ENCODE results near the gene ULK4.

DNA sequence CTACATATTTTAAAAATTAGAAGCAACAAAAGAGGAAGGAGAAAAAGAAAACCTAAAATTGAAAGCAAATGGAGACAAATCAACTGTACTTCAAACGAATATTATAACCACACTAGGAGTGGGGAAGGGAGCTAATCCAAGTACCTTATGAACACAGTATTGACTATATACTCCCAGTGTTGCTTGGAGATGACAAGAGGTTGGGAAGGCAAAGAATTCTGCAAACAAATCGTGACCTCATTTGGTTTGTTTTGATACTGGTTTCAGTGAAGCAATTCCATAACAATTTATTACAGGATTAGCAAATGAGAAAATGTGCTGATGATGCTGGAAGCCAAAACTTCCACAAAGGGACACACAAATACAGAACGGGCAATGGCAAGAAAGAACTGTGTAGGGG lies 268.1 kb downstream of the ULK4 start:
- TF ChIP-seq, protein P1, sequence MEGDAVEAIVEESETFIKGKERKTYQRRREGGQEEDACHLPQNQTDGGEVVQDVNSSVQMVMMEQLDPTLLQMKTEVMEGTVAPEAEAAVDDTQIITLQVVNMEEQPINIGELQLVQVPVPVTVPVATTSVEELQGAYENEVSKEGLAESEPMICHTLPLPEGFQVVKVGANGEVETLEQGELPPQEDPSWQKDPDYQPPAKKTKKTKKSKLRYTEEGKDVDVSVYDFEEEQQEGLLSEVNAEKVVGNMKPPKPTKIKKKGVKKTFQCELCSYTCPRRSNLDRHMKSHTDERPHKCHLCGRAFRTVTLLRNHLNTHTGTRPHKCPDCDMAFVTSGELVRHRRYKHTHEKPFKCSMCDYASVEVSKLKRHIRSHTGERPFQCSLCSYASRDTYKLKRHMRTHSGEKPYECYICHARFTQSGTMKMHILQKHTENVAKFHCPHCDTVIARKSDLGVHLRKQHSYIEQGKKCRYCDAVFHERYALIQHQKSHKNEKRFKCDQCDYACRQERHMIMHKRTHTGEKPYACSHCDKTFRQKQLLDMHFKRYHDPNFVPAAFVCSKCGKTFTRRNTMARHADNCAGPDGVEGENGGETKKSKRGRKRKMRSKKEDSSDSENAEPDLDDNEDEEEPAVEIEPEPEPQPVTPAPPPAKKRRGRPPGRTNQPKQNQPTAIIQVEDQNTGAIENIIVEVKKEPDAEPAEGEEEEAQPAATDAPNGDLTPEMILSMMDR (IDR thresholded peaks at IDR 0.05), result no peak
- no peak for TF ChIP-seq POLR2A (IDR thresholded peaks at IDR 0.05)

All from lower leg skin (tissue), 3 donors.